GM03348 (cell line): ENCODE data around the gene AZU1.
"Not testable (repeated sequence)": the region's sequence is repeated elsewhere in the genome, so short reads cannot be mapped to it uniquely, and the experiment has no call there.

Experiments used
- DNase-seq: peaks from one replicate; pipeline ENCODE4 v3.0.0; 2012; ENCODE audit warnings: low spot score

AZU1 gene

DNA sequence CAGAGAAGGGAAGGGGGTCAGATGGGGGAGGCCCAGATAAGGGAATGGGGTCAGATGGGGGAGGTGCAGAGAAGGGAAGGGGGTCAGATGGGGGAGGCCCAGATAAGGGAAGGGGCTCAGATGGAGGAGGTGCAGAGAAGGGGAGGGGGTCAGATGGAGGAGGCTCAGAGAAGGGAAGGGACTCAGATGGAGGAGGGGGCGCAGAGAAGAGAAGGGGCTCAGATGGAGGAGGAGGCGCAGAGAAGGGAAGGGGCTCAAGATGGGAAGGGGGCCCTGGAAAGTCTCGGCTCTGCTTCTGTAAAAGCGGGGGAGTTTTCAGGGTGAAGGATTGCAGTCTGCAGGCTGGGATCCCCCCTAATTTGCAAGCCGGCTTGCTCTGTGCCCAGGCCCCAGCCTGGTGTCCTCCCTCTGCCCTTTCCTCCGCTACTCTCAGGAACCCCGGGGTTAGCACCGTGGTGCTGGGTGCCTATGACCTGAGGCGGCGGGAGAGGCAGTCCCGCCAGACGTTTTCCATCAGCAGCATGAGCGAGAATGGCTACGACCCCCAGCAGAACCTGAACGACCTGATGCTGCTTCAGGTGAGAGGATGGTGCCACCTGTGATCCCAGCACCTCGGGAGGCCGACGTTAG, 1.6 kb downstream of the AZU1 start:
- no peak for DNase-seq

DNA sequence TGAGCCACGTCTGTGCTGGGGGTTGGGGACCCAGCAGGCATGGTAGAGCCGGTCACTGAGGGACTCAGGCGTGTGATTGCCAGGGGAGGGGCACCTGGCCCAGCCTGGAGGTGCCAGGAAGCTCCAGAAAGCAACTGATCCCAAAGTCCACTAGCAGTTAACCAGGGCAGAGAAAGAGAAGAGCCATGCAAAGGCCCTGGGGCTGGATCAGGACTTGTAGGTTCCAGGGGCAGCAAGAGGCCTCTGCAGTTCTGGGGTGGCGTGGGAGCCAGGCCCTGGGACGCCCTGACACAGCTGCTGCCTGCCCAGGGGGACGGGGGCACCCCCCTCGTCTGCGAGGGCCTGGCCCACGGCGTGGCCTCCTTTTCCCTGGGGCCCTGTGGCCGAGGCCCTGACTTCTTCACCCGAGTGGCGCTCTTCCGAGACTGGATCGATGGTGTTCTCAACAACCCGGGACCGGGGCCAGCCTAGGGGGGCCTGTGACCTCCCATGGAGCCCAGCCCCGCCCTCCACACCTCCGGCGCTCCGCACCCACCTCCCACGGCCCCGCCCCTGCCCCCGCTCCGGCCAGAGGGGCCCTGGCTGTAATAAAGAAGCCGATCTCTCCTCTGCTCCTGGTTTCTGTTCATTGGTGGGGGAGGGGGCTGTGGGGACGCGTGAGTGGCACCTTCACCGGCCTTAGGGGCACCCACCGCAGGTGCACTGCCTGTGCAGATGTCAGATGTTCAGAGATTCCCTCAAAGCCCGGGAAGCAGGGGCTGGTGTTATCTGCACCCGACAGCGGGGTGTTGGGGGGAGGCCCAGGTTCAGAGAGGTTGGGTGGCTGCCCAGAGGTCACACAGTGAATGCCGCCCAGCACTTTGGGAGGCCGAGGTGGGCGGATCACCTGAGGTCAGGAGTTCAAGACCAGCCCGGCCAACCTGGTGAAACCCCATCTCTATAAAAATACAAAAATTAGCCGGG, 4.1 kb downstream of the AZU1 start:
- DNase-seq: no peak

DNA sequence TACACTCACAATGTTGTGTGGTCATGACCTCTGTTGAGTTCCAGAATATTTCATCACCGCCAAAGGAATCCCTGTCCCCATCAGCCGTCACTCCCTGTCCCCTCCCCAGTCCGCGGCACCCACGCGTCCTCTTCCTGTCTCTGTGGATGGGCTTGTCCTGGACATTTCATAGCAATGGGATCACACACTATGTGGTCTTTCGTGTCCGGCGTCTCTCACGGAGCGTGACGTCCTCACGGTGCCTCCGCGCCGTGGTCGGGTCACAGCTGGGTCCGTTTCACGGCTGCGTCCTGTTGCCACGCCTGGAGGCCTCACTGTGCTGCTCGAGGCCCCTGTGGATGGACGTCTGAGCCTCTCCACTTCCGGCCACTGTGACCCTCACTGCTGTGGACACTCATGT, 6.6 kb downstream of the AZU1 start:
- DNase-seq: no peak

DNA sequence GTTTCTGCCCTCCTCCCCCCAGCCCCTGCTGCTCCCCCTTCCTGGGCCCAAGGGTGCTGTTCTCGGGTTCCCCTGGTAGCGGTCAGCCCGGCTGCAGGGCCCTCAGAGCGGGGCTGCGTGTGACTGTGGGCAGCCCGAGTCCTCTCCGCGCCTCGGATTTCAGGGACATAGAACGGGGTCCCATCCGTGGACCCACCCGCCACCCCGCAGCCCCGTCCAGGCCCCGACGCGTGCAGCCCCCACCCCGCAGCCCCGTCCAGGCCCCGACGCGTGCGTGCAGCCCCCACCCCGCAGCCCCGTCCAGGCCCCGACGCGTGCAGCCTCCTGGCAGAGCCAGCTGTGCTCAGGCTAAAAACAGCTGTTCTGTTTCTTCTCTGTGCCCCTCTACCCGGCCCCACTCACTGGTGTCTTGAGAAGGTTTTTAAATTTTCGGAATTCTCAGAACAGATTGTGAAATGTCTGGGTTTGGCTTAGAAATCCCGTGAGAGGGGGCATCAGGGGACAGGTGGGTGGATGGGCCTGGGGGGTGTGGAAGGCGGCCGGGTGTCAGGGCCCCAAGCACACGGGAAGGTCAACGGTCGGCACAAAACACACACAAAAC, 7.7 kb downstream of the AZU1 start:
- no peak for DNase-seq

DNA sequence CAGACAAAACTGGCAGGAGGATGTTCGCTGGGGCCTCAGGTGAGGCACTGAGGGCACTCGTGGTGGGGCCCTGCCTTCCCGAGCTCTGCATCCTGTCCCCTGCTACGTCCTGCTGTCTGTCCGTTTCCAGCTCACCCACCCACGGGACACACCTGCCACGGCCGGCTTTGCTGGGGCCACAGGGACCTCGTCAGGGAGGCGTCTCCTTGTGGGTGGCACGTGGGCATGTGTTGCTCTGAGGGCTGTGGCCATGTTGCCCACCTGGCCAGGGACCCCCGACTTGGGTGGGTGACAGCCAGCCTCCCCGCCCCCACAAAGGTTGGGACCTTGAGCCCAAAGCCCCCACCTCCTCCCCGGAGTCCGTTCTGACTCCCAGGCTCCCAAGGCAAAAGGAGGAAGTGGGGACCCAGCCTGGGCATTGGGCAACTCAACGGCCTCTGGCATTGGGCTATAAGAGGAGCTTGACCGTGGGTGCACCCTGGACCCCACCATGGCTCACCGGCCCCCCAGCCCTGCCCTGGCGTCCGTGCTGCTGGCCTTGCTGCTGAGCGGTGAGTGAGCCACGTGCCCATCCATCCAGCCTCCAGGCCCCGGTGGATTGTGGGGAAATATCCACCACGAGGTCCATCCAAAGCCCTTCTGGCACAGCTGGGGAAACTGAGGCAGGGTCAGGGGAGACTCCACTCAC, 13.0 kb downstream of the AZU1 start, which contains the start of gene PRTN3:
Gene PRTN3, plus strand, starts transcription at position 481 of the 688 bp plus-strand sequence. Its CDS starts 10 bp downstream, at position 491.
- no peak for DNase-seq

DNA sequence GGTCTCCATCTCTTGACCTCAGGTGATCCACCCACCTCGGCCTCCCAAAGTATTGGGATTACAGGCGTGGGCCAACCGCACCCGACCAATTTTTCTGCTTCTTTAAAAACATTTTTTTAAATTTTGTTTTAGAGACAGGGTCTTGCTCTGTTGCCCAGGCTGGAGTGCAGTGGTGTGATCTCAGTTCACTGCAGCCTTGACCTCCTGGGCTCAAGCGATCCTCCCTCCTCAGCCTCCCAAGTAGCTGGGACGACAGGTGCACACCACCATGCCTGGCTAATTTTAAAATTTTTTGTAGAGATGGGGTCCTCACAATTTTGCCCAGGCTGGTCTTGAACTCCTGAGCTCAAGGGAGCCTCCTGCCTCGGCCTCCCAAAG, 15.2 kb downstream of the AZU1 start:
- DNase-seq: not testable (repeated sequence)

DNA sequence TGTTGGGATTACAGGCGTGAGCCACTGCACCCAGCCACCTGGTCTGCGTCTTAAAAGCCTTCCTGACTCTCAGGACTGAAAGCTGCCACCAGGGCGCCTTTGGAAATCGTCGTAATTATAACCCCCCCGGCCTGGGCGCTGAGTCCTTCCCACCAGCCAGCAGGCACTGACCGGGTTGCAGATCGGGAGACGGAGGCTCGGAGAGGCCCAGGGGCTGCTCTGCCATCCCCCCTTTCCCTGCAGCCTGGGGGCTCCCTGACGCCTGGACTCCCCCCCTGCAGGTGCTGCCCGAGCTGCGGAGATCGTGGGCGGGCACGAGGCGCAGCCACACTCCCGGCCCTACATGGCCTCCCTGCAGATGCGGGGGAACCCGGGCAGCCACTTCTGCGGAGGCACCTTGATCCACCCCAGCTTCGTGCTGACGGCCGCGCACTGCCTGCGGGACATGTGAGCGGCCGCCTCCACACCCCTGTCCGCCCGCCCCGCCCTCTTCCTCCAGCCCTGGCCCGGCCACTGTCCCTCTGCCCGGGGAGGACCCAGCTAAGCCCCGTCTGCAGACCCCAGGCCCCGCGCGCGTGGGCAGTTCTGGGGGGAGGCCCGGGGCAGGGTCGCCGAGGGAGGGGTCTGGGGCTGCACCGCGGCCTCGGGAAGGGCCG, 15.7 kb downstream of the AZU1 start:
- DNase-seq: peak; percentile 27

DNA sequence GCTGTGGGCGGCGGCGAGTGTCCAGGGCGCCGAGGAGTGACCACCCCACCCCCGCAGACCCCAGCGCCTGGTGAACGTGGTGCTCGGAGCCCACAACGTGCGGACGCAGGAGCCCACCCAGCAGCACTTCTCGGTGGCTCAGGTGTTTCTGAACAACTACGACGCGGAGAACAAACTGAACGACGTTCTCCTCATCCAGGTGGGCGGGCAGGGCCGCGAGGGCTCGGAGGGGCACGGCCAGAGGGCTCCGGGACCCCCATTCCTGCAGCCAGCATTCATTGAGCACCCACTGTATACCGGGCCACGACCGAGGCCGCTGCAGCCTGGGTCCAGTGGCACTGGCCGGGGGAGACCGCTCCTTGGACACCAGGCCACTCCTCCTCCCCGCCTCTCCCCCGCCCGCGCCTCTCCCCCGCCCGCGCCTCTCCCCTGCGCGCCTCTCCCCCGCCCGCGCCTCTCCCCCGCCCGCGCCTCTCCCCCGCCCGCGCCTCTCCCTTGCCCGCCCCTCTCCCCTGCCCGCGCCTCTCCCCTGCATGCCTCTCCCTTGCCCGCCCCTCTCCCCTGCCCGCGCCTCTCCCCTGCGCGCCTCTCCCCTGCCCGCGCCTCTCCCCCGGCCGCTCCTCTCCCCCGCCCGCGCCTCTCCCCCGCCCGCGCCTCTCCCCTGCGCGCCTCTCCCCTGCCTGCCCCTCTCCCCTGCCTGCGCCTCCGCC, 16.4 kb downstream of the AZU1 start:
- no peak for DNase-seq

DNA sequence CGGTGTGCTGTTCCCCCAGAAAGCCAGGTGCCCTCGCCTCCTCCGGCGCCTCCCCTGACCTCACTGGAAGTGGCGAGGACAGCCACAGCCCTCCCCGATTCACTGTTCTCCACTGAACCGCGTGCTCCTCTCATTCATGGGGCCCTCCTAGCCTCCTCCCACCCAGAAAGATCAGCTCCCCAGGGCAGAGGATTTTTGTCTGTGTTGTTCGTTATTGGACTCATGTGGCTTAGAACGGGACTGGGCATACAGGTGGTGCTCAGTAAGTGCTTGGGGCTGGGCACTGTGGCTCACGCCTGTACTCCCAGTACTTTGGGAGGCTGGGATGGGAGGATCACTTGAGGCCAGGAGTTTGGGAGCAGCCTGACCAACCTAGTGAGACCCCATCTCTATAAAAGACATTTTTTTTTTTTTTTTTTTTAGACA, 16.9 kb downstream of the AZU1 start:
- no peak for DNase-seq

DNA sequence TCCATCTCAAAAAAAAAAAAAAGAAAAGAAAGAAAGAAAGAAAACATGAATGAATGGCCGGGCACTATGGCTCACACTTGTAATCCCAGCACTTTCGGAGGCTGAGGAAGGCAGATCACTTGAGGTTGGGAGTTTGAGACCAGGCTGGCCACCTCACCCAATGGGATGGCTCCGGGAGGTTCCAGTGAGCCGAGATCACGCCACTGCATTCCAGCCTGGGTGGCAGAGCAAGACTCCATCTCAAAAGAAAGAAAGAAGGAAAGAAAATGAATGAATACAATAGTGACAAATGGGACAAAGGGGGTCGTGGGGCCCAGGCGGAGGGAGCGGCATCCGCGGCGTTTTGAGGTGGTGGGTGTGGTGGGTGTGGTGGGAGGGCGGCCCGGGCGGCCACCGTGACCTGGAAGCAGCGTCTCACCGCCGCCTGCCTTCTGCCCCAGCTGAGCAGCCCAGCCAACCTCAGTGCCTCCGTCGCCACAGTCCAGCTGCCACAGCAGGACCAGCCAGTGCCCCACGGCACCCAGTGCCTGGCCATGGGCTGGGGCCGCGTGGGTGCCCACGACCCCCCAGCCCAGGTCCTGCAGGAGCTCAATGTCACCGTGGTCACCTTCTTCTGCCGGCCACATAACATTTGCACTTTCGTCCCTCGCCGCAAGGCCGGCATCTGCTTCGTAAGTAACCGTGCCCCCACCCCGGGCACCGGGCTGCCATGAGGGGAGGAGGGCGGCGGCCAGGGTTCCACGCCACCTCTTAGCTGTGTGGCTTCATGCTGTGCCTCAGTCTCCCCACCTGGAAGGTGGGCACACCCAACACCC, 18.3 kb downstream of the AZU1 start:
- DNase-seq: no peak

DNA sequence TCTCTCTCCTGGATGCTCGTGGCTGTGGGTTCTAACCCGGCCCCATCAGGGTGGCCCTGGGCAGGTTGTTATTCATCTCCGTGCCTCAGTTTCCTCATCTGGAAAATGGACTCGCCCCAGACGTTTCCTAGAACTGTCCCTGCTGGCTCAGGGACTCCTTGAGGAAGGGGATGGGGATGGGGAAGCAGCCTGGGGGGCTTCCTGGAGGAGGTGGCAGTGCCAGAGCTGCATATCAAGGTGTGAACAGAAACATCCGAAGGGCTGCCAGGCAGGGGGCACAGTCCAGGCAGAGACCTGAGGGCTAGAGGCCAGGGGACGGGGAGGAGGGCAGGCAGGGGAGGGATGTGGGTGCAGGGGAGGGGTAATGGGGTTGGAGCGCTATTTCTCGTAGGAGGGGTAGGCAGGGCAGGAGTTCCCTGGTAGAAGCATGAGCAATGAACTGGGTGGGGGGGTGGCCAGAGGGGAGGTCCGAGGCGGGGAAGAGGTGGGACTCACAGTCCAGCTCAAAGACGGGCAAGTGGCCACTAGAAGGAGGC, 20.8 kb downstream of the AZU1 start:
- DNase-seq: no peak

DNA sequence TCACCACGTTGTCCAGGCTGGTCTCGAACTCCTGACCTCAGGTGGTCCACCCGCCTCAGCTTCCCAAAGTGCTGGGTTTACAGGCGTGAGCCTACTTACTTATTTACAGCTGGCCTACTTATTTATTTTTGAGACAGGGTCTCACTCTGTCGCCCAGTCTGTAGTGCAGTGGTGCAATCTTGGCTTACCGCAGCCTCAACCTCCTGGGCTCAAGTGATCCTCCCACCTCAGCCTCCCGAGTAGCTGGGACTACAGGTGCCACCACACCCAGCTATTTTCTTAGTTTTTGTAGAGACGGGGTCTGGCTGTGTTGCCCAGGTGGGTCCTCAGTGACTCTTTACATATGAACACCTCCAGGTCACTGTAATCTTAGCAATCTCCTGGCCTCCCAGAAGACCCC, 21.6 kb downstream of the AZU1 start:
- DNase-seq: not testable (repeated sequence)

DNA sequence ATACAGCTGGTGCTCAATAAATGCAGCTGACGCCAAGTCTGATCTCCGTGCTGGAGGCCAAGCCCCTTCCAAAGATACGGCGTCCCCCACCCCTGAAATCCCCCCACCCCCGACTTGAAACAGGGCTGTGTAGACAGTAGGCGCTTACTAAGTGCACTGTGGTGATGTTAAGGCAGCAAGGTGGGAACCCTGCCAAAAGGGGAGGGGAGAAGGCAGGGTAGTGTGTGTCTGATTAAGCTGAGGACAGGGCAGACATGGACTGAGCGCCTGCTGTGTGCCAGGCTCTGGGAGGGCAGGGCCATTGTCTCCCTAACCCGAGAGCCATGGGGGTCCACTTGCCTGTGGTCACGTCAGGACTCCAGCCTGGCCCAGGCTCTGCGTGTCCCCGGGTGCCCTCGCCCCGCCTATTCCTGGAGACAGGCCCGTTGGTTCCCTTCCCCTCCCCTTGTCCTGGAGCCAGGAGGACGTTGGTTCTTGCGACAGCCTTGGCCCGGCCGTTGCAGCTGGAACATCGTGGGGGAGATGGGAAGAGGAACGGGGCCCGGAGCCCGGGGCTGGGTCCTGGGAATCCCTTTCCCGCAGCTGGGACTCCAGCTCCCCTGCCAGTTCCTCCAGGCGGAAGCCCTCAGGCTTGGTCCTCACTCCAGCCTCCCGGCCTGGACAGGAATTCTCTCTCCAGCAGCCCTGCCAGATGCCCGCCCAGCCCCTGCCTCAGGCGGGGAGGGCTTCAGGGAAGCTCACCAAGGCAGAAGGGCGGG, 22.8 kb downstream of the AZU1 start:
- peak; percentile 92 for DNase-seq

DNA sequence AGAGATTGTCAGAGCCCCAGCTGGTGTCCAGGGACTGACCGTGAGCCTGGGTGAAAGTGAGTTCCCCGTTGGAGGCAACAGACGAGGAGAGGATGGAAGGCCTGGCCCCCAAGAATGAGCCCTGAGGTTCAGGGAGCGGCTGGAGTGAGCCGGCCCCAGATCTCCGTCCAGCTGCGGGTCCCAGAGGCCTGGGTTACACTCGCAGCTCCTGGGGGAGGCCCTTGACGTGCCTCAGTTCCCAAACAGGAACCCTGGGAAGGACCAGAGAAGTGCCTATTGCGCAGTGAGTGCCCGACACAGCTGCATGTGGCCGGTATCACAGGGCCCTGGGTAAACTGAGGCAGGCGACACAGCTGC, 23.3 kb downstream of the AZU1 start:
- no peak for DNase-seq

DNA sequence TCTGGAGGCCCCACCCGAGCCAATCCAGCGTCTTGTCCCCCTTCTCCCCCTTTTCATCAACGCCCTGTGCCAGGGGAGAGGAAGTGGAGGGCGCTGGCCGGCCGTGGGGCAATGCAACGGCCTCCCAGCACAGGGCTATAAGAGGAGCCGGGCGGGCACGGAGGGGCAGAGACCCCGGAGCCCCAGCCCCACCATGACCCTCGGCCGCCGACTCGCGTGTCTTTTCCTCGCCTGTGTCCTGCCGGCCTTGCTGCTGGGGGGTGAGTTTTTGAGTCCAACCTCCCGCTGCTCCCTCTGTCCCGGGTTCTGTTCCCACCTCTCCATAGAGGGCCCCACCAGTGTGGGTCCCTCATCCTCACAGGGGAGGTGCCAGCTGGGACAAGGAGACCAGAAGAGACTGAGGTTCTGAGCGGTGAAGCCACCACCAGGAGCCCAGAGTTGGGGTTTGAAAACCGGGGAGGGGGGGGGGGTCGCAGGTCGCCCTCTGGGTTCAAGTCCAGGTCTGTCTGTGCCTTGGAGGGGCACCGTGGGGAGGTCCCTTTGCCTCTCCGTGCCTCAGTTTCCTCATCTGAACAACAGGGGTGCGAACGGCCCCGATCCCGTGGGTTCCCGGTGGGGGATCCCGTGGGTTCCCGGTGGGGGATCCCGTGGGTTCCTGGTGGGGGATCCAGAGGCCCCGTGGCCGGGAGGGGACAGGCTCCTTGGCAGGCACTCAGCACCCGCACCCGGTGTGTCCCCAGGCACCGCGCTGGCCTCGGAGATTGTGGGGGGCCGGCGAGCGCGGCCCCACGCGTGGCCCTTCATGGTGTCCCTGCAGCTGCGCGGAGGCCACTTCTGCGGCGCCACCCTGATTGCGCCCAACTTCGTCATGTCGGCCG, 24.7 kb downstream of the AZU1 start, which contains the start of gene ELANE:
Gene ELANE, plus strand, starts transcription at position 168 of the 878 bp plus-strand sequence. Its CDS starts 26 bp downstream, at position 194.
- no peak for DNase-seq

DNA sequence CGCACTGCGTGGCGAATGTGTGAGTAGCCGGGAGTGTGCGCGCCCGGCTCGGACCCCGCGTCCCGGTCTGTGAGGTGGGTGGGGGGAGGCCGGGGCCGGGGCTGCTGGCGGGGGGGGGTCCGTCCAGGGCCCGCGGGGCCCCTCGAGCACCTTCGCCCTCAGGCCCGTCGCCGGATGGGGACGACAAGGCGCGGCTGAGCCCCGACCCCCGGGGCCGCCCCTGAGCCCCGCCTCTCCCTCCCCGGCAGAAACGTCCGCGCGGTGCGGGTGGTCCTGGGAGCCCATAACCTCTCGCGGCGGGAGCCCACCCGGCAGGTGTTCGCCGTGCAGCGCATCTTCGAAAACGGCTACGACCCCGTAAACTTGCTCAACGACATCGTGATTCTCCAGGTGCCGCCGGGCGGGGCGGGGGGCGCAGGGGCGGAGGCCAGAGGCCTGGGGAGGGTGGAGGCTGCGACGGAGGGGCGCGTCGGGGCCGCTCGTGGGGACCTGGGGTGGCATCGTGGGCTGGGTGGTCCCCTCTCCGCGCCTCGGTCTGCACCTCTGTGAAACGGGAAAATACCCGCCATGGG, 25.5 kb downstream of the AZU1 start:
- no peak for DNase-seq

DNA sequence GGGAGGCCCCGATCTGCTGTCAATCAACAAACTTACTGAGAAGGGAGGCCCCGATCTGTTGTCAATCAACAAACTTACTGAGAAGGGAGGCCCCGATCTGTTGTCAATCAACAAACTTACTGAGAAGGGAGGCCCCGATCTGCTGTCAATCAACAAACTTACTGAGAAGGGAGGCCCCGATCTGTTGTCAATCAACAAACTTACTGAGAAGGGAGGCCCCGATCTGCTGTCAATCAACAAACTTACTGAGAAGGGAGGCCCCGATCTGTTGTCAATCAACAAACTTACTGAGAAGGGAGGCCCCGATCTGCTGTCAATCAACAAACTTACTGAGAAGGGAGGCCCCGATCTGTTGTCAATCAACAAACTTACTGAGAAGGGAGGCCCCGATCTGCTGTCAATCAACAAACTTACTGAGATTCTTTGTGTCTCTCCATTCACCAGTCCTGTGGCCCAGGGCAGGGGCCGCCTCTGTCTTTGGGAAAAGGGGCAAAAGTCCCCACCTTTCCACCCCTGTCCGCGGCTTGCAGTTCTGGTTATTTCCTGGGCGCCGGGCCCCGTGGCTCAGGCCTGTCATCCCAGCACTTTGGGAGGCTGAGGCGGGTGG, 26.1 kb downstream of the AZU1 start:
- DNase-seq: not testable (repeated sequence)
